DMS 273 treated with DMSO at 0.1 percent for 48 hours (cell line): Measurements from ENCODE around the gene CCDC71.

Experiments
- DNase-seq: peaks from one replicate; lab custom pipeline; 2025; lab: John Stamatoyannopoulos, UW

The CCDC71 gene

GRCh38 chr3:49166752-49167556 lies 823 bp upstream of the CCDC71 start:
- no peak for DNase-seq

DNA sequence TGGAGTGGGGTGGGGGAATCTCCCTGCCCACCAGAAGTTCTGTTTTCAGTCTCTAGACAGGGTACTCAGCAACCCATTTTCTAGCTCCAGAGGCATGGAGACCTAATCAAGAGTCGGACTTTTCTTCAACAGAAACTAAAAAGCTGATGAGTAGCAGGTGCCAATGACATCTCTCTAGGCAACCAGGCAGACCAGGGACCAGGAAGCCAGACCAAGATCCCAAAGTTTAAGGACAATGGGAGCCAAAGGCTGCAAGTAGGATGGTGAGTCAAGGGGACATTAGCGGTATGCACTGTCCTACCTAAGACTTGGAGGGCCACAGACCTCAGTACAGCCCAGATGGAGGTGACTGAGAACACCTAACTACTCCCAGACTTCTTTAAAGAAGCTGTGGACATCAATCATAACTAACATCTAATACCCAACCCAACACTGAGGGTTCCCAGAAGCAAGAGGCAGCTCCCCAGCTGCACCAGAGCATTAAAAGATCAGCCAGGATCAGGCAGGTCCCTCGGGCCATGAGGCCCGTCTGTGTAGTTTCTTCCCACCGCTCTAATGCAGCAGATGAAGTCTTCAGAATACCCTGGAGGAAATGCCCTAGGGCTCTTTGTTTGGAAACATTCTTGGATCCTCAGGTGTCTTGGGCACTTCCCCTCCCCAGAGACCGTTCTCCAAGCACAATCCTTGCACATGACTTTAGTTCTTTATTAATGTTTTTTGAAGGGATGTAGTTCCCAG lies 979 bp downstream of the CCDC71 start:
- no peak for DNase-seq

DNA sequence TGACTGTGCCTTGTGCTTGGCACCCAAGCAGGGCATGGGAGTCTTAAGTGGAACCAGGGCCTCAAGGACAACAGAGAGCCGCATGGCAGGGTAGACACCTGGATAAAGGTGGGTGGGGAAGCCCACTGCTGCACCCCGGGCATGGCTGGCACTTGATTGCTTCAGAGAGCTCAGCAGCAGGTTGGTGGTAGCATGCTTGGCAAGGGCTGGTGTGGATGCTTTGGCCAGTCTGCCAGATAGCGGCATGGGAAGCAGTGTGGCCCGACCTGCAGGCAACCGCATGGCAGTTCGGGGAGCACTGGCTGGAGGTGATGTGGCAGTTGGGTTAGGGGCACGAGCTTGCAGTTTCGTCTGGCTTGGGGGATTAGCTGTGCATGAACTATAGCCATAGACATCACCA lies 2.5 kb downstream of the CCDC71 start:
- DNase-seq: no peak

DNA sequence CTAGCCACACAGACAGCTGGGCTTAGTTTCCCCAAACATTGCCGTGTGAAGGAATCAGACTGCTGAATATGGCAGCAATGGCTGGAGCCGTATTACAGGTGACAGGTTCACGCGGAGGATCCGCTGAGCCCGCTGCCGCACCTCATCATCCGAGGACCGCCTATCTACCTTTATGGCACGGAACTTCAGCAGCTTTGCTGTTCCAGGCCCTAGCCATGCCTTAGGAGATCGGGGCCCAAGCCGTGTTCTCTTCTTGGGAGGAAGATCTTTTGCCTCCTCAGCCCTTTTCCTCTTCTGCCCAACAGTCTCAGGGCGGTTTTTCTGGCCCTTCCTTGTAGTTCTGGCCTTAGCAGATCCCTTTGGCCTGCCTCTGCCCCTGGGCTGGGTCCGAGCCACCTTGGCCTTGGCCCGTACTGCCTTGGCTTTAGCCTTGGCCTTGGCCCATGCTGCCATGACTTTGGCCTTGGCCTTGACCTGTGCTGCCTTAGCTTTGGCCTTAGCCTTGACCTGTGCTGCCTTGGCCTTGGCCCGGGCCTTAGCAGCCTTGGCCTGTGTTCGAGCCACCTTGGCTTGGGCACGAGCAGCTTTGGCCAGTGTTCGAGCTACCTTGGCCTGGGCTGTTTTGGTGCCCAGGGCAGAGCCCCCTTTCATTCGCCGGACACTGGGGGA lies 3.2 kb downstream of the CCDC71 start:
- no peak for DNase-seq

GRCh38 chr3:49161808-49162530 lies 4.2 kb downstream of the CCDC71 start:
- no peak for DNase-seq

GRCh38 chr3:49161197-49161596 lies 4.9 kb downstream of the CCDC71 start:
- no peak for DNase-seq

- no peak for DNase-seq
These were observed 7.3 kb downstream of the CCDC71 start for GRCh38 chr3:49158792-49159191.

- DNase-seq: no peak
These were observed 7.9 kb downstream of the CCDC71 start for GRCh38 chr3:49158103-49158709.

GRCh38 chr3:49157289-49157688 lies 8.8 kb downstream of the CCDC71 start:
- no peak for DNase-seq

- no peak for DNase-seq
These were observed 12.7 kb downstream of the CCDC71 start for GRCh38 chr3:49153349-49153912.

- DNase-seq: no peak
These were observed 14.5 kb downstream of the CCDC71 start for GRCh38 chr3:49151610-49152009.

- no peak for DNase-seq
These were observed 18.0 kb downstream of the CCDC71 start for GRCh38 chr3:49148159-49148558.

DNA sequence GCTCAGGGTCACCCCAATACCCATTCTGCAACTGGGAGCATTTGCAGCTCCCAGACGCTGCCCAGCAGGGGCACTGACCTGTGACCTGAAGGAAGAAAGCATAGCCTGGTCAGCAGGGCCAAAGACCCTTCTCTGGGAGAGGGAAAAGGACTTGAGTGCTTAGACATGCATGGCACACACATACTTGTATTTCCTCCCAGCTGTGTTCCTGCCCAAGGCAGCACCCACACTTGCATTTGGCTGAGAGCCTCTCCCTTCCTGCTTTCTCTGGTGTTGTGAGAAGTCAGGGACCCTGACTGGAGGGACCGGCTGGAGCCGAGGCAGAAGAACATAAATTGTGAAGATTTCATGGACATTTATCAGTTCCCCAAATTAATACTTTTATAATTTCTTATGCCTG lies 26.1 kb downstream of the CCDC71 start:
- no peak for DNase-seq

DNA sequence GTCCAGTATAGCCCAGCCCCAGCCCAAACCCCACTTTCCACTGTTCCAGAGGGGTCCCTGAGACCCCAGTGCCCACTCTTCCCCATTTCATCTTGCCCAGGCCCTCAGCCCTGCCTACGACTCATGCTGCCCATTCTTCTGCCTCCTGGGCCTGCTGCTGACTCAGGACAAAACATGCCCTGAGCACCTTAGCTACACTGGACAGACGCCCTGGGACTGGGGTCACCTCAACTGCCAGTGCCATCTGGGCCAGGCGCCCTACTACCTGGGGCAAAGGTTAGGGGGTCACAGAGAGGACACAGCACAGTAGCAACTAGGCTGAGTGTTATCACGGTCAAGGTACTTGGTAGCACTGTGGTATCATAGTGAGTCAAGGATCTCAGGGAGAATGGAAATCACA lies 30.6 kb downstream of the CCDC71 start:
- no peak for DNase-seq

DNA sequence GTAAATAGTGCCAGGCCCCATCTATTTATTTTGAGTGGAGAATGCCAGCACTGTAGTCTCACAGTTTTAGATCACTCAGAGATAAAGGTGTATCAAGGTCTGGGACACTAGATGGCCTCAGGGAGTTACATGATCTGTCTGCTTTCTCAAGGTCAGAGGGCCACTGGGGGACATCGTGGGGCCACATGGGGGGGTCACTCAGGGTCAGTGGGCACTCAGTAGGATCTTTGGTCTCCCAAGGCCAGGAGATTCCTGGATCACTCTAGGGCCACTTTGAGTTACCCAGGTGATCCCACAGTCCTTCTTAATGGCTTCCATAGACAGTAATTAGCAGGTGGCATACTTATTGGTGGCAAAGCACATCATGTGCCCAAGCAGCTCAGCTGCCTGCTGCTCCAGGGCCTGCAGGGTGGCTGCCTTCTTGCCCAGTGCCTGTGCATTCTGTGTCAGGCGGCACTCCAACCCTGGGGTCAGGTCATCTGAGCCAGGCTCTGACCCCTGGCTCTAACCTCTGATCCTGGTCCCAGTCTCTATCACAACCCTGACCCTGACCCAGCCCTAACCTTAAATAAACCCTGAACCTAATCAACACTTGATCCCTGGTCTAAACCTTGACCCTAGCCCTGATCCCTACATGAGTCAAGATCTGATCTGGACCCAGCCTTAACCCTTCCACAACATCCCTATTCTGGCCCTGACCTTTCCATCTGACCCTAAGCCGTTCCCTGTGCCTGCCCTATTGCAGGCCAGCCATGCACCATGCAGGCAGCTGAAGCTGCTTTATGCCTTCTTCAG lies 31.5 kb downstream of the CCDC71 start:
- DNase-seq: no peak

DNA sequence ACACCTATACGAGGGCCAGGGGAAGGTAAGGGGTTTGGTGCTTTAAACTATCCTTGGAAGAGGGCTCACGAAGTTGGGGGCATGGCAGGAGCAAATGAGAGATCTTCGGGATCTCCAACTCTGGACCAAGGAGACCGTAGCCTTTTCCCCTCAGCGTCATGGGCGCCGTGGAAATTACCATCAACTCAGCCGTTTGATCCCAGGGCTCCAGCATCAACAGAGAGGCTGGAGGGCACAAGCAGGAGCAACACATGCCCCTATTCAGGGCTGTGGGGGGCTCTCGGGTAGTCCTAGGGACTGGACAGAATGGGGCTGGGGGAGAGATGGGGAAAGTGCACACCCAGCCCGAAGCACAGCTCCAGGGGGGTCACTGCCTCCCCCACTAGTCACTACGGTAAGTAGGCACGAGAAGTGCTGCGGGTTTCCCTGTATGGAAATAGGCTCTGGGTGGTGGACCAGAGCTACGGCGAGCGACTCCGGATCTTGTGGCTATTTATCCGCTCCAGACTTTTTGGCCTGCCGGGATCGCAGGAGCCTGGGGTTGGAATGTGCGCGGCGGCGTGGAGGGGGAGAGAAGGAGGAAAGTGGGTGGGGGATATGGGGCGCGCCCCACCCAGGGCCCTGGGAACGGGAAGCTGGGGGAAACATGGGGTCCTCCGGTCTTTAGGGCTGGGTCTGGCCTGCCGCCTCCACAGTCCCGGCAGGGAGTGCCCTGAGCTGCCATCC lies 32.7 kb downstream of the CCDC71 start:
- DNase-seq: peak; percentile 10

GRCh38 chr3:49132437-49133225 lies 33.5 kb downstream of the CCDC71 start, which contains the start of gene LAMB2:
TSS of gene LAMB2 (minus strand) at chr3:49133050. CDS start at chr3:49132867, 183 bp downstream.
- no peak for DNase-seq

DNA sequence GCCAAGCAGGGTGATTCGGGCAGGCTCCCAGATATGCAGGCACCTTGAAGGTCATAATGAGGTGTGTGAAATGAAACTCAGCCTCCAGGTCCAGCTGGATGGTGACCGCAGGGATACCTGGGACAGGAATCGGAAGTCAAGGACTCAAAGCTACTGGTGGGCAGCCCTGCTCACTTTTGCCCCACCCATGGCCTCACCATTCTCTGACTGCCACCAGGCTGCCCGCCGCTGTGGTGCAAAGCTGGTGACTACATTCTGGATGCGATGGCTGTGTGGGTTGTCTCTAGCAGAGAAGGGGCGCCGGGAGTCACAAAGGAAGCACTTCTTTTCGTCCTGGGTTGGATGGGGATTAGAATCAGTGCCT lies 34.1 kb downstream of the CCDC71 start:
- no peak for DNase-seq

DNA sequence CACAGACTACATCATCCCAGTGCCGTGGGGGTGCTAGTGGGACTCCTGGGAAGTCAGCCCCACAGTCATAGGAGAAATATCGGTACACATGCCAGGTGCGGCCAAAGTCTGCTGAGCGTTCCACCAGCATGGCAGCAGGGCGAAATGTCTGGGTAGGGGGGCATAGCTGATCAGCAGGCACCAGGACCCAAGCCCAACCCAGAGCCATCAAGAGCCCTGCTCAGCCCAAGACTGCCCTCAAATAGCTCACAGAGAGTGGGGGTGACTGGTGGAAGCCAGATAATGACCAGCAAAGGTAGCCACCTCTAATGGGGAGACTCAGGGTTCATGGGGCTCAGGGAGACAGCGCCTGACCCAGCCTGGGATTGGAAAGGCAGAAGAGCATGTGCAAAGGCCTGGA lies 34.6 kb downstream of the CCDC71 start:
- DNase-seq: no peak
